ENCODE results near the gene UBR3.
A peak's percentile ranks its signal among the peaks of the same experiment; 100 is the strongest.
"Not testable (repeated sequence)": the region's sequence is repeated elsewhere in the genome, so short reads cannot be mapped to it uniquely, and the experiment has no call there.

Gene UBR3

GRCh38 chr2:169822785-169823392, 4.4 kb upstream of the UBR3 start:
- no peak for DNase-seq

DNA sequence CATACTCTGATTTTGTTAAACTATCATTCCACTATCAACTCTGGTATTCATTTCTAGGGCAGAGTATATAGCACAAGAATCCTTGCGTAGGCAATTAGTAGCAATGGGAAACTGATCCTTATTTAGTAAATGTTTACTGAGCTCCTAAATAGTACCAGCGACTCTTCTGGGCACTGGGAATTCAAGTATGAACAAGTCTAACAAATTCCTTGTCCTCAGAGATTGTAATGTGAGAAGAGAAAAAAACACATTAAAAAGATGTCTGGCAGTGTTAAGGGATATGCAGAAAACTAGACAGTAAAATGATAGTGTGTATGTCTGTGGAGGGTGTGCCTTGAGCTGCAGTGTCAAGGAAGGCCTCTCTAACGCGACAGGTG, 3.3 kb upstream of the UBR3 start:
- DNase-seq: no peak

- DNase-seq: peak; percentile 46 to 71 (median 60)
Observed at GRCh38 chr2:169824373-169825333, 2.6 kb upstream of the UBR3 start, which contains the start of gene METTL5. TSS of gene METTL5 (minus strand) at chr2:169824905. CDS start at chr2:169824597, 308 bp downstream.

DNA sequence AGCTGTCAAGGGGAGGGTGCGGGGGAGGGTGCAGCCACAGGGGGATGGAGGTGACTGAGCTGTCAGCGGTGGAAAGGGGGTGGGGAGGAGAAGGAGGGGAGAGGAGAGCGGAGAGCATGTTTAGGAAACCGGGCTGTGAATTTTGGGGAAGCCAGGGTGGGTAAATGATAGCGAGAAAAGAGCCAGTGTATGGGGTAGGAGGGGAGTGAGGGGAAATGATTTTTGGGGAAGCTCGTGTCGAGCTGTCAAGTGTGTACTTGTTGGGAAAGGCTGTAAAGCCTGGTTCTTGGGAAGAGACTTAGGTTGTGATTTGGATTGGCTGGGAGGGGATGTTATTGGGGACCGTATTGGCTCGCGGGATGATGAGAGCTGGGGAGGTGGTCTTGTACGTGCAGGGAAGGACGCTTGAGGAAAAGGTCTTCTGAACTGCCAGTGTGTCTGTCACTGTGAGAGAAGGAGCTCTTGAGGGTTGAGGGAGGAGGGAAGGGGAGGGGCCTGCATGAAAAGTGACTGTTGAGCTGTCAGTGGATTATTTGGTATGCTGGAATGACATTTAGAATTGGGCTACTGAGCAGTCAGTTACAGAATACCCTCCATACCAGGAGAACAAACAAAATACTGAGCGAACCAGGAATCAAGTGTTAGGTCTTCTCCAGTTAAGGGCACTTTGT, 1.0 kb downstream of the UBR3 start:
- peak in 2 of 4 experiments; percentile 1 to 9 for DNase-seq

- DNase-seq: no peak
Observed at GRCh38 chr2:169834401-169834800, 7.1 kb downstream of the UBR3 start.

DNA sequence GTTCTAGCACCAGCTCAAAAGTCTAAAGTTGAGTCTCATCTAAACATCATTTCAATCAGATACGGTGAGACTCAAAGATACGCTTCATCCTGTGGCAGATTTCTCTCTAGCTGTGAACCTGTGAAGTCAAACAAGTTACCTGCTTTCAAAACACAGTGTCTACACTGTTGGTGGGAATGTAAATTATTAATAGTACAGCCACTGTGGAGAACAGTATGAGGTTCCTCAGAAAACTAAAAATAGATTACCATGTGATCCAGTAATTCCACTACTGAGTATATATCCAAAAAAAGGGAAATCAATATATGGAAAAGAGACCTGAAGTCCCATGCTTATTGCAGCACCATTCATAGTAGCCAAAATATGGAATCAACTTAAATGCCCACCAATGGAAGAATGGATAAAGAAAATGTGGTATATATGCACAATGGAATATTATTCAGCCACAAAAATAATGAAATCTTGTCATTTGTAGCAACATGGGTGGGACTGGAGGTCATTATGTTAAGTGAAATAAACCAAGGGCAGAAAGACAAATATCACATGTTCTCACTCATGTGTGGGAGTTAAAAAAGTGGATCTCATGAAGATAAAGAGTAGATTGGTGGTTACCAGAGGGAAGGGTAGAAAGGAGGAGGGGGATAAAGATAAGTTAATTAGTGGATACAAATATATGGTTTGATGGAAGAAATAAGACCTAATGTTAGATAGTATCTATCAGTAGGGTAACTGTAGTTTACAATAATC, 11.7 kb downstream of the UBR3 start:
- no peak for DNase-seq

GRCh38 chr2:169839954-169840746, 12.9 kb downstream of the UBR3 start:
- DNase-seq: no peak

DNA sequence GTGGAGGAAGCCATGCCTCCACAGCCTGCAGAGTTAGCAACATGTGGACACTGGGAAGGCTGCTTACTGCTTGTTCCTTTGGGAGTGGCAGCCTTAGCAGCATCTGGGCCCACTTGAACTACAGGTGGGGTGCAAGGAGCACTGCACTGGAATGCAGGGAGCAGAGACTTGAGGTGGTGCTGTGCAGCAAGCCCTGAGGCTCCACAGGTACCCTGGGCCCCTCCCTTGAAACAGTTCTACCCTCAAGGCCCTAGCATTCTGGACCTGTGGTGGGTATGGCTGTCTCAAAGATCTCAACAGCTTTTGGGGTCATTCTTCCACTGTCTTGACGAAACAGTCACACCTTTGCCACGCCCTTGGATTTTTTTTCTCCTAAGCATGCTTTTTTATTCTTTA, 13.5 kb downstream of the UBR3 start:
- no peak for DNase-seq

- DNase-seq: not testable (repeated sequence)
Observed at GRCh38 chr2:169841625-169842024, 14.4 kb downstream of the UBR3 start.

GRCh38 chr2:169845016-169845415, 17.8 kb downstream of the UBR3 start:
- no peak for DNase-seq

GRCh38 chr2:169848959-169849693, 21.9 kb downstream of the UBR3 start:
- not testable (repeated sequence) for DNase-seq

- DNase-seq: no peak
Observed at GRCh38 chr2:169849710-169850109, 22.5 kb downstream of the UBR3 start.

DNA sequence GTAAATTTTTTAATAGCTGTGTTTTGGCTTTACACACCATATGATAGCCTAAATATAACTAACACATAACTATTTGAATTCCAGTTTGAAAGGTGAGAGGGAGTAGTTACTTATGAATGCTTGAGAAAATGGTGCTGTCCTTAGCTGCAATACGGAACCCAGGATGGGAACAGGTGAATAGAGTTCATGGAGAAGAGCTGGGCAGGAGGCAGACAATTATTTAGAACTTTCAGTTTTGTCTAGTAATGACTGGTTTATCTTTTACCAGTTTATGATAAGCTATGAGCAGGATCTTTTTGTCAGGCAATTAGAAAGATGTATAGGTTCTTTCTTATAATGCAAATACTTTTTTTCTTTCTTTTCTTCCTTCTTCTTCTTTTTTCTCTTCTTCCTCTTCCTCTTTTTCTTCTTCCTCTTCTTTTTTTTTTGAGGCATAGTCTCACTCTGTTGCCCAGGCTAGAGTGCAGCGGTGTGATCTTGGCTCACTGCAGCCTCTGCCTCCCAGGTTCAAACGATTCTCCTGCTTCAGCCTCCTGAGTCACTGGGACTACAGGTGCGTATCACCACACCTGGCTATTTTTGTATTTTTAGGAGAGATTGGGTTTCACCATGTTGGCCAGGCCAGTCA, 25.9 kb downstream of the UBR3 start:
- no peak for DNase-seq

- DNase-seq: not testable (repeated sequence)
Observed at GRCh38 chr2:169855281-169856258, 28.3 kb downstream of the UBR3 start.

DNA sequence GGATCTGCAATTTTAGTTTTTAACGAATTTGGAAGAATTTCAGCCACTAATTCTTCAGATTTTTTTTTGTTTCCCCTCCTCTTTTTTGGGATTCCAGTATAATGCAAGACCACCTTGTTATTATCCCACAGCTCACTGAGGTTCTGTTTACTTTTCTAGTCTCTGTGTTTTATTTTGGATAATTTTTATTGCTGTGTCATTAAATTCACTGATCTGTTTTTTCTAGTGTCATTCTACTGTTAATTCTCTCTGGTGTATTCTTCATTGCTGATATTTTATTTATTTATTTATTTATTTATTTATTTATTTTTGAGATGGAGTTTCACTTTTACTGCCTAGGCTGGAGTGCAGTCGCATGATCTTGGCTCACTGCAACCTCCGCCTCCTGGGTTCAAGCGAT, 32.2 kb downstream of the UBR3 start:
- DNase-seq: no peak

GRCh38 chr2:169860149-169860548, 32.9 kb downstream of the UBR3 start:
- no peak for DNase-seq

GRCh38 chr2:169862816-169863215, 35.6 kb downstream of the UBR3 start:
- DNase-seq: no peak

- no peak for DNase-seq
Observed at GRCh38 chr2:169865492-169865891, 38.2 kb downstream of the UBR3 start.

DNA sequence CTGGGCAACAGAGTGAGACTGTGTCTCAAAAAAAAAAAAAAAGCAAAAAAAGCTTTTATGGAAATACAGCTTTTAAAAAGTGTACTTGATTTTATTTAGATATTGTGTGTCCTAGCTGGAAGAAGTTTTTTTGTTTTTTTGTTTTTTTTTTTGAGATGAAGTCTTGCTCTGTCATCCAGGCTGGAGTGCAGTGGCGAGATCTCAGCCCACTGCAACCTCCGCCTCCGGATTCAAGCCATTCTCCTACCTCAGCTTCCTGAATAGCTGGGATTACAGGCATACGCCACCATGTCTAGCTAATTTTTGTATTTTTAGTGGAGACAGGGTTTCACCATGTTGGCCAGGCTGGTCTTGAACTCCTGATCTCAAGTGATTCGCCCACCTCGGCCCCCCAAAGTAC, 39.0 kb downstream of the UBR3 start:
- DNase-seq: not testable (repeated sequence)
